ENCODE results near the gene NXPH2. TPM values are rescaled to one million over a fixed set of nuclear protein-coding genes. Genes with fewer than 3 reads are reported as not detected.

The NXPH2 gene
- total RNA-seq, 1 donor from 2014 or later: 4.6 TPM

DNA sequence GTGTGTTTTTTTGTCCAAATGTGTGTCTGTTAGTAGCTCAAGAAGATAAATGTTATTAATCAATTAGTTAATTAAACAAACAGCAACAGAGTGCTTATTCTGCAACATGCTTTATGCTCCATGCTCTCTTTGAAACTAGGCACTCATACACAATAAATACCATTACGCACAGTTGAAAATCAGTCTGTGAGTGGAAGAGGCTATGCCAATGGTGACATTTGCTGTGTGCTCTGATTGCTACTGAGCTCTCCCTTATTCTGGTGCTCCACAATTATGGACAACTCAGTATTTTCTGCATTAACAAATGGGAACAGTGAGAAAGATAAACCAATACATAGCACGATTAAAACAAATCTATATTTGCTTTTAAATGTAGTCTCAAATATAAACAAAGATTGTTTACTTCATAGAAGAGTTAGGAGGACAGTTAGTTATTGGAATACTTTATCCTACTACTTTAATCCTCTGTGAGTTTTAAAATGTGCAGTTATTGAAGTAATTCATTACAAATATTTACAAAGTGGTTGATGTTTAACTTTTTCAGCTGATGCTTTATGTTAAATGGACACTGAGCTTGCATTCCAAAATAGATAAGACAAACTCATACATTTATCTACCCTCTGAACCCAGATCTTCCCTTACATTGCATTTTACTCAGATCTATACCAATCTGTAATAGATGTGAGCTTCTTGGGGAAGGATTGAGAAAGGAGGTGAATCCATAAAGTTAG is 55.3 kb downstream of the NXPH2 start:
- no peak overlapping the region for H3K27ac Mint-ChIP-seq

DNA sequence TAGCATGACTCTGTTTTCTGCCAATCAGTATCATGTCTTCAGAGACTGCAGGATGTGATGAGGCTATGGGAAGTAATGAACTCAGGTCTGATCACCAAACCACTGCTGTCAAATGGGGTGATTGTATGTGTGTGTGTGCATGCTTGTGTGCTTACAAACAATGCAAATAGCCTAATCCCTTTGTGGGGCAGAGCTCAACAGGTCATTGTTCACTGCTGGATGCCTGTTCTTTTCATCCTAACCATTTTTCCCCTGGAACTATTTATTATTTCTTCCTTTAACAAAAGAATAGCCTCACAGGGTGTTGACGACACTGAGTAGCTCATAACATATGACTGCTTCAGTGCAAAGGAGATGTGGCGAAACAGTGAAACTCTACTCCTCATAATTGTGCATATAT is 55.9 kb downstream of the NXPH2 start:
- Mint-ChIP-seq H3K36me3 (no peaks in the 10 kb centered on the region), H3K27ac (no peak overlapping the region), H3K9me3 (peaks cover 5% of the 10 kb centered on the region), H3K4me1 (no peaks in the 10 kb centered on the region), H3K27me3 (ENCODE audit: low read depth) (no peaks in the 10 kb centered on the region), H3K4me3 (no peak overlapping the region)
- DNase-seq (ENCODE audit: low spot score in 2 of 2, unreplicated experiment in 2 of 2): no peak
- TF ChIP-seq, protein P1, sequence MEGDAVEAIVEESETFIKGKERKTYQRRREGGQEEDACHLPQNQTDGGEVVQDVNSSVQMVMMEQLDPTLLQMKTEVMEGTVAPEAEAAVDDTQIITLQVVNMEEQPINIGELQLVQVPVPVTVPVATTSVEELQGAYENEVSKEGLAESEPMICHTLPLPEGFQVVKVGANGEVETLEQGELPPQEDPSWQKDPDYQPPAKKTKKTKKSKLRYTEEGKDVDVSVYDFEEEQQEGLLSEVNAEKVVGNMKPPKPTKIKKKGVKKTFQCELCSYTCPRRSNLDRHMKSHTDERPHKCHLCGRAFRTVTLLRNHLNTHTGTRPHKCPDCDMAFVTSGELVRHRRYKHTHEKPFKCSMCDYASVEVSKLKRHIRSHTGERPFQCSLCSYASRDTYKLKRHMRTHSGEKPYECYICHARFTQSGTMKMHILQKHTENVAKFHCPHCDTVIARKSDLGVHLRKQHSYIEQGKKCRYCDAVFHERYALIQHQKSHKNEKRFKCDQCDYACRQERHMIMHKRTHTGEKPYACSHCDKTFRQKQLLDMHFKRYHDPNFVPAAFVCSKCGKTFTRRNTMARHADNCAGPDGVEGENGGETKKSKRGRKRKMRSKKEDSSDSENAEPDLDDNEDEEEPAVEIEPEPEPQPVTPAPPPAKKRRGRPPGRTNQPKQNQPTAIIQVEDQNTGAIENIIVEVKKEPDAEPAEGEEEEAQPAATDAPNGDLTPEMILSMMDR (IDR thresholded peaks at IDR 0.05; ENCODE audit: unreplicated experiment): no peak

More for the DNA sequence above, 55.3 kb downstream of the NXPH2 start:
- H3K4me3 Mint-ChIP-seq: no peak overlapping the region
- H3K27me3 Mint-ChIP-seq (ENCODE audit: low read depth): no peaks in the 10 kb centered on the region
- no peak for DNase-seq (ENCODE audit: low spot score in 2 of 2, unreplicated experiment in 2 of 2)
- H3K4me1 Mint-ChIP-seq: no peaks in the 10 kb centered on the region
- H3K9me3 Mint-ChIP-seq: peaks cover 9% of the 10 kb centered on the region
- TF ChIP-seq, protein P1 (IDR thresholded peaks at IDR 0.05; ENCODE audit: unreplicated experiment): no peak
- H3K36me3 Mint-ChIP-seq: no peaks in the 10 kb centered on the region

DNA sequence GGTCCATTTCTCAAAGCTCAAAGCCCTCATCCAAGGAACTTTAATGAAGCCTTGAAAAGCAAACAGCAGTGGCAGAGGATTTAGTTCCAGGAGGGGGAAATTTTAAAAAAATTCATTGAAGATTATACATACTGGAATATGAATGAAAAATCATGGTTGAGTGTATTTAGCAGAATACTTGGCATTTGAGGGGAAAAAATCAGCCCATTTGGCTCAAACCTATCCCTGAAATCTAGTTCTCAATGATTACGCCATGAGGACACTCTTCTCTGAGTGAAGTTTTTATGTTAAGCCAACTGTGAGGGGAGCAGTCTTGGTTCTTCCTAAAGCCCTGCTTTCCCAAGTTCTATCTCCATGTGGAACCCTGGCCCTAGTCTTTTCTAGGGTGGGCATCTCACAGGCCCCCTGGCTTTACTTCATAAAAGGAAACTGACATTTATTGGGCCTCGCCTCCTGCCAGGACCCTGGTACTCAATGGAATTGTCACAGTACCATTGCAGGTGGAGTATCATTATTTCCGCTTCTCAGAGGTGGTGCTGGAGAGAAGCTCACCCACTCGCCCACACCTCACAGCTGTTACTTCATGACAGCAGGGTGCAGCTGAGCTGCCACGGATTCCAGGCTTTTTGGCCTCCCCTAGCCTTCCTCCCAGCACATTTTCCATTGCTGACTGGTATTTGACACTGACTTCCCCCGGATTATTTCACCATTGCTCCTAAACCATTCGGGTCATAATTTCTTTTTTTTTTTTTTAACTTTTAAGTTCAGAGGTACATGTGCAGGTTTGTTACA is 56.8 kb downstream of the NXPH2 start:
- TF ChIP-seq, protein P1 (IDR thresholded peaks at IDR 0.05; ENCODE audit: unreplicated experiment): no peak
- no peaks in the 10 kb centered on the region for H3K27me3 Mint-ChIP-seq (ENCODE audit: low read depth)
- no peak for DNase-seq (ENCODE audit: low spot score in 2 of 2, unreplicated experiment in 2 of 2)
- H3K4me1 Mint-ChIP-seq: no peaks in the 10 kb centered on the region
- no peaks in the 10 kb centered on the region for H3K9me3 Mint-ChIP-seq
- no peaks in the 10 kb centered on the region for H3K36me3 Mint-ChIP-seq
- no peak overlapping the region for H3K27ac Mint-ChIP-seq
- no peak overlapping the region for H3K4me3 Mint-ChIP-seq

DNA sequence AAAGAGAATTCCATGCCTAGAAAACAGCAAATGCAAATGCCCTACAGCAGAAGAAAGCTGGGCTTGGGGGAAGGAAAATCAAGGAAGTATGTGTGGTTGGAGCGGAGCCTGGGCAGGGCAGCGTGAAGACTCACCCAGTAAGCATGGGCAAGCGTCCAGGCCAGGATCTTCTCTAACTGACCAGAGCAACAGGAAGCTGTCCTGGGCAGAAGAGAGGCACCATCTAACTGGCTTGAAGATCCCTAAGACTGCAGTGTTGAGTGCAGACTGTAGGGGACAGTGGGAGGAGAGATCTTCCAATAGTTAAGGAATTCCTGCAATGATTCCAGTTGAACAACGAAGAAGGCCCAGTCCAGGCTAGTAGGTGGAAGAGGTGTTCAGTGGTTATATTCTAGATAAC is 57.9 kb downstream of the NXPH2 start:
- no peak overlapping the region for H3K27ac Mint-ChIP-seq

DNA sequence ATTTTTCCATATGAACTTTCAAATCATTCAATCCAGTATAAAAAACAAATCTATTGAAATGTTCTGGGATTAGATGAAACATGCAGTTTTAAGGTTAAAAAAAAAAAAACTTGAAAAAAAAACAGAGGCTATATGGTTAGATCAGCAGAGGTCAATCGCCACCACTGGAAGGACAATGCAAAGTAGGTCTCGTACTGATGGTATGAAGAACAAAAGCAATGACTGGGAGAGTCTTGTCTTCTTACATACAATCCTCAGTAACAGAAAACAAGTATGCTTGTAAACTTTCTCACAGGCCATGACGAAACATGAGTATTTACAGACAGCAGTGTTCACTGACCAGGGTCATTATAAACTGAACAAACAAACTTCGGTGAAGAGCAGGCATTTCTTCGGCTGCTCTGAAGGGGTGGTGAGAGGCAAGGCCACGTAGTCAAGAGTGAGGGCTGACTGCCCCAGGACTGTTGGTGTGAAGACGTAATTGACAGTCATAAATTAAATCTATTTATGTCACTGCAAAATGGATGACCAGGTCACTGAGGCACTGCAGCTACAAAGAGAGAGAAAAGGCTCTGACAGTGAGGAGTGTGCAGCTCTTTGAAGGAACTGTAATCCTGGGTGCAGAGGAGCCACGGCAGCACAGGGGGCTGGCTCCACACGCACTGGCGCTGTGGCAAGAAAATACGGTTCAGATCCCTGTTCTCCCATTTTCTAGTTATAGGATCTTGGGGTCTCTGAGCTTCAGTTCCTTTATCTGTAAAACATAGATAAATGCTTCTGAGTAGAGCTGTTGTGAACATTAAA is 60.0 kb downstream of the NXPH2 start:
- Mint-ChIP-seq H3K9me3 (peaks cover 7% of the 10 kb centered on the region), H3K27ac (no peak overlapping the region), H3K36me3 (no peaks in the 10 kb centered on the region), H3K4me3 (no peak overlapping the region), H3K4me1 (no peaks in the 10 kb centered on the region), H3K27me3 (ENCODE audit: low read depth) (no peaks in the 10 kb centered on the region)
- TF ChIP-seq, protein P1 (IDR thresholded peaks at IDR 0.05; ENCODE audit: unreplicated experiment): no peak
- no peak for DNase-seq (ENCODE audit: low spot score in 2 of 2, unreplicated experiment in 2 of 2)

More for the DNA sequence above, 57.9 kb downstream of the NXPH2 start:
- Mint-ChIP-seq H3K4me1 (no peaks in the 10 kb centered on the region), H3K36me3 (no peaks in the 10 kb centered on the region), H3K4me3 (no peak overlapping the region), H3K27me3 (ENCODE audit: low read depth) (no peaks in the 10 kb centered on the region), H3K9me3 (no peaks in the 10 kb centered on the region)
- TF ChIP-seq, protein P1 (IDR thresholded peaks at IDR 0.05; ENCODE audit: unreplicated experiment): no peak
- no peak for DNase-seq (ENCODE audit: low spot score in 2 of 2, unreplicated experiment in 2 of 2)
